Measurements from ENCODE around the gene CLDN10. TPM values are rescaled to one million over a fixed set of nuclear protein-coding genes. Genes with fewer than 3 reads are reported as not detected.
"Not testable (repeated sequence)": the region's sequence is repeated elsewhere in the genome, so short reads cannot be mapped to it uniquely, and the experiment has no call there.

CLDN10 gene
- polyA plus RNA-seq, 2 of the 4 experiments (the other 2 are of a cell fraction), result 0.18 to 0.96 TPM

DNA sequence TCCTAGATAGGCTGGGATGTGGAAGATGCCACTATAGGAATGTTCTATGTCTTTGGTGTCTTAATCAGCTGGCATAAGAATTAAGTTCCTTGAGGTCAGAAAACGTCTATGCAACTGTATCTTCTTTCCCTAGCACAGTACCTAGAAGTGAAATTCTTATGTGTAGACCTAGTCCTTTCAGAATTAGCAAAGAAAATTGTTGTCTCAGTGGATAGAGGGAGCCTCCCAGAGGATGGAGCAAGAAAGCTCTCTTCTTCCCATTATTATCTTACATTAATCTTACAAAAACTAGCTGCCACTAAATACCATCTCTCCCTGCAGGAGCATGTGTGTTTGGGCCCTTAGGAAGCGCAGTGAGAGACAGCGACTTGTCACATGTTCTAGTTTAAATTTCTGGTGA, 11.6 kb downstream of the CLDN10 start:
- Histone ChIP-seq H3K4me3 (no peak overlapping the region), H3K27ac (no peak overlapping the region), H3K4me1 (peaks cover 10% of the 10 kb centered on the region; the same call in 2 of the 3 replicates), H3K9me3 (no peaks in the 10 kb centered on the region), H3K4me2 (no peak overlapping the region; the same call in 2 of the 3 replicates)
- DNase-seq (ENCODE audit: low read depth in 1 of 2, low spot score in 1 of 2), result peak in 1 of 2 experiments; percentile 20
- FAIRE-seq, result no peak
- POLR2A ChIA-PET, result no interaction called here
- 61% methylated on average over 3 of the region's 3 CpGs for WGBS (ENCODE audit: missing lambda C conversion rate)
- peak; percentile 71 to 75; a peak in 5 of 6 replicates for ATAC-seq
- TF ChIP-seq, protein P1, sequence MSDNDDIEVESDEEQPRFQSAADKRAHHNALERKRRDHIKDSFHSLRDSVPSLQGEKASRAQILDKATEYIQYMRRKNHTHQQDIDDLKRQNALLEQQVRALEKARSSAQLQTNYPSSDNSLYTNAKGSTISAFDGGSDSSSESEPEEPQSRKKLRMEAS (IDR thresholded peaks at IDR 0.05), result no peak
- peak; percentile 25; the same call in 1 of the 3 replicates for TF ChIP-seq SMC3 (IDR thresholded peaks at IDR 0.05)
- peak; percentile 46 to 63; a peak in 4 of 5 replicates for TF ChIP-seq RAD21 (conservative IDR thresholded peaks at IDR 0.05 in 1 of 2, IDR thresholded peaks at IDR 0.05 in 1 of 2)
- TF ChIP-seq CTCF (IDR thresholded peaks at IDR 0.05), result peak; percentile 25; the same call in 2 of the 3 replicates
- CTCF ChIA-PET, result interaction anchor here (0.6 to 3.5 kb wide), 11 partner anchors 8 to 160 kb away, joined by 3 to 22 read pairs (median 4); no protein-coding TSS in a partner anchor

- DNase-seq (ENCODE audit: low read depth in 1 of 2, low spot score in 1 of 2), result no peak
- no peak overlapping the region for H3K27ac ChIP-seq
- peak overlapping the region; percentile 28; the same call in 1 of the 3 replicates for H3K4me2 ChIP-seq
- no peak overlapping the region for H3K4me3 ChIP-seq
- ChIA-PET POLR2A (no interaction called here), CTCF (interaction anchor here (0.6 to 3.5 kb wide), 11 partner anchors 8 to 376 kb away, joined by 3 to 22 read pairs (median 4); no protein-coding TSS in a partner anchor)
- no peaks in the 10 kb centered on the region for H3K9me3 ChIP-seq
- FAIRE-seq, result no peak
- peaks cover 5% of the 10 kb centered on the region; the same call in 2 of the 3 replicates for H3K4me1 ChIP-seq
- no peak; a peak in 2 of 6 replicates for ATAC-seq
- no peak for TF ChIP-seq SMC3 (IDR thresholded peaks at IDR 0.05)
- TF ChIP-seq PHF8 (IDR thresholded peaks at IDR 0.05; ENCODE audit: borderline replicate concordance, low read depth), result no peak
- no peak for TF ChIP-seq FOXS1 (CRISPR knock-in tag; IDR thresholded peaks at IDR 0.05)
- TF ChIP-seq ZFP36 (IDR thresholded peaks at IDR 0.05; ENCODE audit: borderline replicate concordance, partially characterized antibody), result no peak
- no peak for TF ChIP-seq HOXB13 (CRISPR knock-in tag; IDR thresholded peaks at IDR 0.05; ENCODE audit: low read depth)
- no peak for TF ChIP-seq FOSB (CRISPR knock-in tag; IDR thresholded peaks at IDR 0.05)
- no peak for TF ChIP-seq E2F6 (IDR thresholded peaks at IDR 0.05; ENCODE audit: borderline replicate concordance, low read depth)
- TF ChIP-seq USF2 (IDR thresholded peaks at IDR 0.05), result no peak
- TF ChIP-seq ZNF302 (CRISPR knock-in tag; IDR thresholded peaks at IDR 0.05), result no peak
- TF ChIP-seq, protein P2, sequence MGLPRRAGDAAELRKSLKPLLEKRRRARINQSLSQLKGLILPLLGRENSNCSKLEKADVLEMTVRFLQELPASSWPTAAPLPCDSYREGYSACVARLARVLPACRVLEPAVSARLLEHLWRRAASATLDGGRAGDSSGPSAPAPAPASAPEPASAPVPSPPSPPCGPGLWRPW (IDR thresholded peaks at IDR 0.05), result no peak
- no peak for TF ChIP-seq NR3C1 (IDR thresholded peaks at IDR 0.05)
- no peak for TF ChIP-seq JUN (IDR thresholded peaks at IDR 0.05)
- TF ChIP-seq ZC3H11A (IDR thresholded peaks at IDR 0.05), result no peak
- 32% methylated on average over 5 of the region's 5 CpGs for WGBS (ENCODE audit: missing lambda C conversion rate)
Observed at GRCh38 chr13:95564733-95565291, 12.3 kb downstream of the CLDN10 start.

DNA sequence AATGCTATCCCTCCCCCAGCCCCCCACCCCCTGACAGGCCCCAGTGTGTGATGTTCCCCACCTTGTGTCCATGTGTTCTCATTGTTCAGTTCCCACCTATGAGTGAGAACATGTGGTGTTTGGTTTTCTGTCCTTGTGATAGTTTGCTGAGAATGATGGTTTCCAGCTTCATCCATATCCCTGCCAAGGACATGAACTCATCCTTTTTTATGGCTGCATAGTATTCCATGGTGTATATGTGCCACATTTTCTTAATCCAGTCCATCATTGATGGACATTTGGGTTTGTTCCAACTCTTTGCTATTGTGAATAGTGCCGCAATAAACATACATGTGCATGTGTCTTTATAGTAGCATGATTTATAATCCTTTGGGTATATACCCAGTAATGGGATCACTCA, 13.2 kb downstream of the CLDN10 start:
- H3K9me3 ChIP-seq; DNase-seq (ENCODE audit: low read depth in 1 of 2, low spot score in 1 of 2); FAIRE-seq; H3K4me3 ChIP-seq; H3K4me2 ChIP-seq; H3K4me1 ChIP-seq; POLR2A ChIA-PET; H3K27ac ChIP-seq; ATAC-seq: not testable (repeated sequence)
- 95% methylated on average over 1 of the region's 1 CpG for WGBS (ENCODE audit: missing lambda C conversion rate)
- CTCF ChIA-PET, result interaction anchor here (3.5 kb wide), 1 partner anchor 29 kb away, joined by 22 read pairs; no protein-coding TSS in a partner anchor

Measured in A549 (cell line).